Mesodermal cell (in vitro differentiated cells): ENCODE results near the gene MIPOL1.

Experiments
- H3K27ac ChIP-seq: 2 replicates; pipeline ENCODE4 v1.7.0; 2013; ENCODE audit warnings: mild to moderate bottlenecking, low read depth, low read length, moderate library complexity; ENCODE audit not compliant: severe bottlenecking
- H3K36me3 ChIP-seq: 2 replicates; pipeline ENCODE4 v1.7.1; 2013; ENCODE audit warnings: mild to moderate bottlenecking, low read length, moderate library complexity; ENCODE audit not compliant: control insufficient read depth, insufficient read depth
- H3K4me1 ChIP-seq: one replicate; pipeline ENCODE4 v1.7.1; 2013; ENCODE audit warnings: mild to moderate bottlenecking, low read length; ENCODE audit not compliant: insufficient read depth, control insufficient read depth, poor library complexity, severe bottlenecking
- H3K4me3 ChIP-seq: 2 replicates; pipeline ENCODE4 v1.7.0; 2013; ENCODE audit warnings: low read length, control low read depth, mild to moderate bottlenecking; ENCODE audit not compliant: insufficient read depth, poor library complexity, severe bottlenecking; ENCODE audit errors: extremely low read depth
- H3K9me3 ChIP-seq: 2 replicates; pipeline ENCODE4 v1.7.1; 2013; ENCODE audit warnings: mild to moderate bottlenecking, low read length, moderate library complexity; ENCODE audit not compliant: control insufficient read depth
- WGBS, 2 experiments: methylation state at CpG; one replicate each; pipeline ENCODE4 v1.1.5; 2013; ENCODE audit warnings: missing lambda C conversion rate in 2 of 2; ENCODE audit not compliant: insufficient coverage in 2 of 2; 5-methylcytosine and 5-hydroxymethylcytosine counted together

Gene MIPOL1

GRCh38 chr14:37422319-37422718 lies 224.6 kb downstream of the MIPOL1 start:
- Histone ChIP-seq H3K36me3 (no peaks in the 10 kb centered on the region), H3K27ac (no peak overlapping the region), H3K9me3 (no peaks in the 10 kb centered on the region), H3K4me1 (no peaks in the 10 kb centered on the region), H3K4me3 (no peak overlapping the region)

- 100% methylated on average over 1 of the region's 2 CpGs; no CpG with 5 or more reads in 1 of the 2 experiments for WGBS, 2 experiments
- no peak overlapping the region for H3K4me3 ChIP-seq
- H3K4me1 ChIP-seq: no peaks in the 10 kb centered on the region
- no peaks in the 10 kb centered on the region for H3K9me3 ChIP-seq
- no peaks in the 10 kb centered on the region for H3K36me3 ChIP-seq
- no peak overlapping the region for H3K27ac ChIP-seq
These were observed 225.0 kb downstream of the MIPOL1 start for GRCh38 chr14:37422748-37423147.

- Histone ChIP-seq H3K36me3 (no peaks in the 10 kb centered on the region), H3K4me3 (no peak overlapping the region), H3K9me3 (no peaks in the 10 kb centered on the region), H3K4me1 (no peaks in the 10 kb centered on the region), H3K27ac (no peak overlapping the region)
- WGBS, 2 experiments: no CpG with 5 or more reads among the region's 1 CpG
These were observed 231.2 kb downstream of the MIPOL1 start for GRCh38 chr14:37428954-37429353.

- H3K4me3 ChIP-seq: no peak overlapping the region
- H3K27ac ChIP-seq: no peak overlapping the region
- H3K9me3 ChIP-seq: no peaks in the 10 kb centered on the region
- H3K36me3 ChIP-seq: no peaks in the 10 kb centered on the region
- 88% methylated on average over 1 of the region's 1 CpG; no CpG with 5 or more reads in 1 of the 2 experiments for WGBS, 2 experiments
- H3K4me1 ChIP-seq: no peaks in the 10 kb centered on the region
These were observed 231.9 kb downstream of the MIPOL1 start for GRCh38 chr14:37429618-37430017.

- no peak overlapping the region for H3K4me3 ChIP-seq
- WGBS, 2 experiments: 88 to 100% methylated on average over 2 of the region's 3 CpGs
These were observed 237.1 kb downstream of the MIPOL1 start for GRCh38 chr14:37434867-37435266.

GRCh38 chr14:37436519-37436918 lies 238.8 kb downstream of the MIPOL1 start:
- H3K27ac ChIP-seq: no peak overlapping the region

More at GRCh38 chr14:37434867-37435266, 237.1 kb downstream of the MIPOL1 start:
- no peak overlapping the region for H3K27ac ChIP-seq
- H3K36me3 ChIP-seq: no peaks in the 10 kb centered on the region
- no peaks in the 10 kb centered on the region for H3K9me3 ChIP-seq
- H3K4me1 ChIP-seq: no peaks in the 10 kb centered on the region

GRCh38 chr14:37437490-37437889 lies 239.8 kb downstream of the MIPOL1 start:
- WGBS, 2 experiments: 71% methylated on average over 1 of the region's 2 CpGs; no CpG with 5 or more reads in 1 of the 2 experiments
- Histone ChIP-seq H3K4me1 (no peaks in the 10 kb centered on the region), H3K9me3 (no peaks in the 10 kb centered on the region), H3K4me3 (no peak overlapping the region), H3K27ac (no peak overlapping the region), H3K36me3 (no peaks in the 10 kb centered on the region)

More at GRCh38 chr14:37436519-37436918, 238.8 kb downstream of the MIPOL1 start:
- 80% methylated on average over 1 of the region's 3 CpGs; no CpG with 5 or more reads in 1 of the 2 experiments for WGBS, 2 experiments
- H3K4me3 ChIP-seq: no peak overlapping the region
- no peaks in the 10 kb centered on the region for H3K36me3 ChIP-seq
- H3K9me3 ChIP-seq: no peaks in the 10 kb centered on the region
- H3K4me1 ChIP-seq: no peaks in the 10 kb centered on the region

GRCh38 chr14:37438444-37438843 lies 240.7 kb downstream of the MIPOL1 start:
- Histone ChIP-seq H3K9me3 (no peaks in the 10 kb centered on the region), H3K4me3 (no peak overlapping the region), H3K27ac (no peak overlapping the region), H3K4me1 (no peaks in the 10 kb centered on the region), H3K36me3 (no peaks in the 10 kb centered on the region)
- WGBS, 2 experiments: 100% methylated on average over 1 of the region's 2 CpGs; no CpG with 5 or more reads in 1 of the 2 experiments

GRCh38 chr14:37443461-37443860 lies 245.7 kb downstream of the MIPOL1 start:
- WGBS, 2 experiments: no CpG with 5 or more reads among the region's 1 CpG
- Histone ChIP-seq H3K27ac (no peak overlapping the region), H3K9me3 (no peaks in the 10 kb centered on the region), H3K4me1 (no peaks in the 10 kb centered on the region), H3K36me3 (no peaks in the 10 kb centered on the region), H3K4me3 (no peak overlapping the region)

GRCh38 chr14:37447883-37448391 lies 250.2 kb downstream of the MIPOL1 start:
- no peak overlapping the region for H3K27ac ChIP-seq
- H3K36me3 ChIP-seq: no peaks in the 10 kb centered on the region
- no peak overlapping the region for H3K4me3 ChIP-seq
- WGBS, 2 experiments: 80 to 100% methylated on average over 1 to 2 of the region's 2 CpGs
- no peaks in the 10 kb centered on the region for H3K9me3 ChIP-seq
- H3K4me1 ChIP-seq: no peaks in the 10 kb centered on the region

GRCh38 chr14:37452323-37452722 lies 254.6 kb downstream of the MIPOL1 start:
- no peak overlapping the region for H3K4me3 ChIP-seq
- no peaks in the 10 kb centered on the region for H3K36me3 ChIP-seq
- no peak overlapping the region for H3K27ac ChIP-seq
- no peaks in the 10 kb centered on the region for H3K9me3 ChIP-seq
- H3K4me1 ChIP-seq: no peaks in the 10 kb centered on the region
